ENCODE results near the gene TOP2B.

The TOP2B gene

DNA sequence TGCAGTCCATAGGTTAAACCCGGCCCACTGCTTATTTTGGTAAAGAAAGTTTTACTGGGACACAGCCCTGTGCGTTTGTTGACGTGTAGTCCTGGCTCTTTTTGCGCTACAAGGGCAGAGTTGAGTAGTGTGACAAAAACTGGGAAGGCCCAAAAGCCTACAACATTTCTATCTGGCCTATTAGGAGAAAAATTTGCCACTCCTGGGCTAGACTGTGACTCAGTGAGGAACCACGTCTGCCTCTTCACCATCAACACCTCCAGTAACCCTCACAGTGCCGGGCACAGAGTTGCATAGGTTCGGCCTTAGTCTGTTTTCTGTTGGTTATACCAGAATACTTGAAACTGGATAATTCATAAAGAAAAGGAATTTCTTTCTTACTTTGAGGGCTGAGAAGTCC is 110.3 kb downstream of the TOP2B start:
- no peak for DNase-seq

DNA sequence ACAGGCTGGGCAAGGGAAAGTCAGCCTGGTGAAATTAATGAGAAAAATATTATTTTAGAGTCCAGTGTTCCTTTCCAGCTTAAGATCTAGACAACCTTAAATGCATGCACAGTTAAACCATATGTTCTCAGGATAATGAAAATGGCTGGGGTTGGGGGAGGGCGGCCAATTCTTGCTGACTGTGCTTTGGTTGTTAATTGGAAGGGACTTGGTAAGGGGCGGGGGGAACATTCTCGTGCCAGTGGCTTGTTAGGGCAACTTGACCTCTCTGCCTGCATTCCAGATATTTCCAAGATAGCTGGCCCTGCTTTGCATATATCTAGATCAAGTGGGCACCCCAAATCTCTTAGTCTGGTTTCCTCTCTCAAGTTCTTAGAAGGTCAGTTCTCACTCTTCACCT is 112.5 kb downstream of the TOP2B start:
- no peak for DNase-seq

DNA sequence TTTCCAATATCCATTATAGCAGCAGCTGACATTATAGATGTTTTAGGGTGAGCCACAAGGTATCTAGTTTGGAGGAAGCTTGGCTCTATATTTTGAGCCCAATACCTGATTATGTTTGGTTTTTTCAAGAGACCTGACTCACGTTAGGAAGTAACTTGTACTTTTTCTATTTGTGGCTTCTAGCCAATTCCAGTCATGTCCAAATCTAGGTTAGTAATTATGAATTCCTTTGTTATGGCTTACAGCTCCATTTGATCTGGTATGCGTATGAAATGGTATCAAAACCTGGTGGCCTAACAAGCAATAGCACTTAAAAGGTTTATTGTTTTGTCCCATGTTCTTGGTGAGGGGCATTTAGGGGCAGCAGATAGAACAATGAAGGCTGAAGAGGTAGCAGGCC is 115.9 kb downstream of the TOP2B start:
- DNase-seq = no peak

DNA sequence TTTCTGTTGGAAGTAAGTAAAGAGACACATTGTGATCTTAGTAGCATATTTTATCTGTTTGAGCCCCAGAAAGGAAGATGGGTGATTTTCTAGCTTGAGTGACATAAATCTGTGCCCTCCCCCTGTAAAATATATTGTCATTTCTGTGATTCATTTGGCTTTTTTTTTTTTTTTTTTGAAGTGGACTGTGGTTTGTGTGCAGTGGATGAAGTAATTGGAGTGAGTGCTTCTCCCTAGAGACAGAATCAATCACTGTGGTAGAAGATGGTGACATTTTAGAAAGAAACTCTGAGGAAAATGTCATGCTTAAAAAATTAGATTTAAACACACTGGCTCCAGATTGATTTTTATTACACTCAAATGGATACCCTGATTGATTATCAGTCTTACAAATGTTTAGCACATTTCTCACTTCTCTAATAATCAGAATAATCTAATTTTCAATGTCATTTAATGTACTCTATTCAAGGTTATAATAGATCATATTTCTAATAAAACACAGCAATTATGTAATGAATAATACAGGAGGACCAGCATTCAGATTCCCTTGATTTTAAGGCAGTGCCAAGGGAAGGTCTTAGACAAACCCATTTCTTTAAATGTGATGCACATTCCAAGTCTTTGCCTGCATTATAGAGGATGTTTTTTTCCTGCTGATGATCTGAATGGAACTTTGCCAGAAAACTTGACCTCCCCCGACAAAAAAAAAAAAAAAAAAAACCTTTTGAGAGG is 116.6 kb downstream of the TOP2B start:
- DNase-seq = no peak
